ENCODE results near the gene IL3.

IL3 gene

DNA sequence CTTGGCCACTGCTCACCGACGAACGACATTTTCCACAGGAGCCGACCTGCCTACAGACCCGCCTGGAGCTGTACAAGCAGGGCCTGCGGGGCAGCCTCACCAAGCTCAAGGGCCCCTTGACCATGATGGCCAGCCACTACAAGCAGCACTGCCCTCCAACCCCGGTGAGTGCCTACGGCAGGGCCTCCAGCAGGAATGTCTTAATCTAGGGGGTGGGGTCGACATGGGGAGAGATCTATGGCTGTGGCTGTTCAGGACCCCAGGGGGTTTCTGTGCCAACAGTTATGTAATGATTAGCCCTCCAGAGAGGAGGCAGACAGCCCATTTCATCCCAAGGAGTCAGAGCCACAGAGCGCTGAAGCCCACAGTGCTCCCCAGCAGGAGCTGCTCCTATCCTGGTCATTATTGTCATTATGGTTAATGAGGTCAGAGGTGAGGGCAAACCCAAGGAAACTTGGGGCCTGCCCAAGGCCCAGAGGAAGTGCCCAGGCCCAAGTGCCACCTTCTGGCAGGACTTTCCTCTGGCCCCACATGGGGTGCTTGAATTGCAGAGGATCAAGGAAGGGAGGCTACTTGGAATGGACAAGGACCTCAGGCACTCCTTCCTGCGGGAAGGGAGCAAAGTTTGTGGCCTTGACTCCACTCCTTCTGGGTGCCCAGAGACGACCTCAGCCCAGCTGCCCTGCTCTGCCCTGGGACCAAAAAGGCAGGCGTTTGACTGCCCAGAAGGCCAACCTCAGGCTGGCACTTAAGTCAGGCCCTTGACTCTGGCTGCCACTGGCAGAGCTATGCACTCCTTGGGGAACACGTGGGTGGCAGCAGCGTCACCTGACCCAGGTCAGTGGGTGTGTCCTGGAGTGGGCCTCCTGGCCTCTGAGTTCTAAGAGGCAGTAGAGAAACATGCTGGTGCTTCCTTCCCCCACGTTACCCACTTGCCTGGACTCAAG lies 14.6 kb downstream of the IL3 start:
- no peak for DNase-seq (ENCODE audit: low read depth)
- in situ Hi-C loops (cut with HindIII; ENCODE audit: low sequenced_read_pairs), result no loop called here
- no peak overlapping the region for H3K4me3 ChIP-seq (ENCODE audit: low read depth, low read length)
- no peak for TF ChIP-seq CTCF (IDR thresholded peaks at IDR 0.05; ENCODE audit: low read depth, low read length, missing control alignments)

GRCh38 chr5:132075719-132076077 lies 15.2 kb downstream of the IL3 start:
- in situ Hi-C loops (cut with HindIII; ENCODE audit: low sequenced_read_pairs), result no loop called here
- DNase-seq (ENCODE audit: low read depth), result no peak
- no peak overlapping the region for H3K4me3 ChIP-seq (ENCODE audit: low read depth, low read length)
- TF ChIP-seq CTCF (IDR thresholded peaks at IDR 0.05; ENCODE audit: low read depth, low read length, missing control alignments), result no peak

DNA sequence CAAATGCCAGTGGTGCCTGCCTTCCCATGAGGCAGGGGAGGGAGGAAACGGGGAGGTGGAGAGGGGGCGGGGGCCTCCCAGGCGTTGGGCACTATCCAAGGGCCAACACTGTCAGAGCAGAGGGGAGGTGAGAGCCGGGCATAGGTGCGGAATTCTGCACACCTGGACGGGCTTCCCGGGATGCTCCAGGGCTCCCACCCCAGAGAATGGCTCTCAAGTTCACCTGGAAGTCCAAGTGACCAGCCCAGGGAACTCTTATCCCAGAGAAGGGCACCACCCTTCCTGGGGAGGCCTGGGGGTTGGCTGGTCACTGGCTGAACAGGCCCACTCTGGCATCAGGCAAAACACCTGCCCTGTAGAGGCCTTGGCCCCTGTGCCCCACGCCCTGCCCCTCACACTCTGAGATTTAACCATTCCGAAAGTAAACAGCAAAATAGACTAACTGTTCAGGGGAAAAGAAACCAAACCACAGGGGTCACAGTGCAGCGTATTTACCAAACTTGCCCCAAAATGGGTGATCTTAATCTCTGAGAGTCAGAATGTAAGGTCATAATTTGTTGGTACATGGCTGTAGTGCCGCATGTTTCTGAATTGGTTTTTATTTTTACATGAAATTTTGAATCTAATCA lies 15.9 kb downstream of the IL3 start:
- in situ Hi-C loops (cut with HindIII; ENCODE audit: low sequenced_read_pairs), result no loop called here
- TF ChIP-seq CTCF (IDR thresholded peaks at IDR 0.05; ENCODE audit: low read depth, low read length, missing control alignments), result no peak
- DNase-seq (ENCODE audit: low read depth), result no peak
- no peak overlapping the region for H3K4me3 ChIP-seq (ENCODE audit: low read depth, low read length)

DNA sequence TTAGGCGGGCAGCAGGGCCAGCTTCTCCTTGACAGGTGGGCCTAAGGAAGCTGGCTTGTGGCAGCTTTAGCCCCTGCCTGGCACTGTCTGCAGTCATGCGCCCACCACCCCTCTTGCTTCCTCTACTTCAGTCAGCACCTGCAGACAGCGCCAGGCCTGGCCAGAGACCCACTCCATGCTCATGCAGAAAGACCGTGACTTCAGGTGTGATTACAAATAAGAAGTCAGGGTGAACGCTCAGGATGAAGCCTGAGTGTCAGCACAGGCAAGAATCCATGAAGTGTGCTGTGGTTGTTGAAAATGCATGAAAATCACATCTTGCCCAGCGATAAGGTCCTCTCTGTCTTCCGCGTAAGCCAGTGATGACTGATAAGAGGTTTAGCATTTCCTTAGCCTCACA lies 16.5 kb downstream of the IL3 start:
- in situ Hi-C loops (cut with HindIII; ENCODE audit: low sequenced_read_pairs), result no loop called here
- TF ChIP-seq CTCF (IDR thresholded peaks at IDR 0.05; ENCODE audit: low read depth, low read length, missing control alignments), result no peak
- no peak for DNase-seq (ENCODE audit: low read depth)
- no peak overlapping the region for H3K4me3 ChIP-seq (ENCODE audit: low read depth, low read length)

- in situ Hi-C loops (cut with HindIII; ENCODE audit: low sequenced_read_pairs), result no loop called here
- DNase-seq (ENCODE audit: low read depth), result no peak
These were observed 18.6 kb downstream of the IL3 start for GRCh38 chr5:132079081-132079480.

GRCh38 chr5:132079619-132080018 lies 19.2 kb downstream of the IL3 start:
- DNase-seq (ENCODE audit: low read depth), result no peak
- TF ChIP-seq CTCF (IDR thresholded peaks at IDR 0.05; ENCODE audit: low read depth, low read length, missing control alignments), result no peak
- in situ Hi-C loops (cut with HindIII; ENCODE audit: low sequenced_read_pairs), result loop anchor here (5.0 kb wide), 1 partner anchor 63 kb away; no protein-coding TSS in a partner anchor
- no peak overlapping the region for H3K4me3 ChIP-seq (ENCODE audit: low read depth, low read length)

More at GRCh38 chr5:132079081-132079480, 18.6 kb downstream of the IL3 start:
- no peak overlapping the region for H3K4me3 ChIP-seq (ENCODE audit: low read depth, low read length)
- no peak for TF ChIP-seq CTCF (IDR thresholded peaks at IDR 0.05; ENCODE audit: low read depth, low read length, missing control alignments)
